A549 treated with CORT108297 at 1 μM for 4 hours (cell line): ENCODE measurements around the gene TRPV4. TPM values are rescaled to one million over a fixed set of nuclear protein-coding genes. Genes with fewer than 3 reads are reported as not detected.

Experiments
- total RNA-seq: library from RNA; stranded (reverse); fragments of 200-300 nt; extraction: Qiagen RNA extraction; gene quantifications from 5 replicates; pipeline ENCODE4 v1.2.3, GENCODE V29; 2022

The TRPV4 gene
- total RNA-seq = 0.06 to 0.15 TPM (median 0.08 TPM) in 5 replicates

DNA sequence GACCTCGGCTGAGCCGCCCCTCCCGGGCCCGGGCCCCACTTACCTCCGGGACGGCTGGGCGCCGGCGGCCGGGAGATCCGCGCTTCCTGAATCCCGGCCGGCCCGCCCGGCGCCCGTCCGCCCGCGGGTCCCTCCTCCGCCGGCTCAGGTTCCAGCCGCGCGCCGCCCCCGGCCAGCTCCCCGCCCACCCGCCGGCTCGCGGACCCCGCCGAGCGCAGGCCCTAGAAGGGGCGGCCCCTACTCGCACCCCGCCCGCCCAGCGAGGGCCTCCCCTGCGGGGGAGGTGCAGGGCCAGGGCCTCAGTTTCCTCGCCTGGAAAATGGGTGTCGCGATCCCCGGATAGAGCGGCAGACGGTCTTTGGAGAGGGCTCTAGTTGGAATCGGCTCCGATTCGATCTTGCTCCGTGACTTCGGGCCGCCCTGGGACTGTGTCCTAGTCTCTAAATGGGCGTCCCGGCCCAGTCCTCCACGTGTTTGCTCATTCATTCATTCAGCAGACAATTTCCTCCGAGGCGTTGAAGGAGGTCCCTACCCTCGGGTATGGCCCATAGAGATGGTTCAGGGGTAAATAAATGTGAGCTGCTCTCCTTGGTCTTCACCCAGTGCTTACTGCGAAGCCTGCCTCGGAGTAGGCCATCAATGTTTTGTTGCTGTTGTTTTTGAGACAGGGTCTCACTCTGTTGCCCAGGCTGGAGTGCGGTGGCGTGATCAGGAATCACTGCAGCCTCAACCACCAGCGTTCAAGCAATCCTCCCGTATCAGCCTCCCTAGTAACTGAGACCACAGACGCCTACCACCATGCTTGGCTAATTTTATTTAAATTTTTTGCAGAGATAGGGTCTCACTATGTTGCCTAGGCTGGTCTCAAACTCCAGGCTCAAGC, at the start of gene TRPV4:
TRPV4 (minus strand) TSS at position 92 of the 883 bp plus-strand sequence. CDS start 18,602 bp downstream, outside the sequence.

DNA sequence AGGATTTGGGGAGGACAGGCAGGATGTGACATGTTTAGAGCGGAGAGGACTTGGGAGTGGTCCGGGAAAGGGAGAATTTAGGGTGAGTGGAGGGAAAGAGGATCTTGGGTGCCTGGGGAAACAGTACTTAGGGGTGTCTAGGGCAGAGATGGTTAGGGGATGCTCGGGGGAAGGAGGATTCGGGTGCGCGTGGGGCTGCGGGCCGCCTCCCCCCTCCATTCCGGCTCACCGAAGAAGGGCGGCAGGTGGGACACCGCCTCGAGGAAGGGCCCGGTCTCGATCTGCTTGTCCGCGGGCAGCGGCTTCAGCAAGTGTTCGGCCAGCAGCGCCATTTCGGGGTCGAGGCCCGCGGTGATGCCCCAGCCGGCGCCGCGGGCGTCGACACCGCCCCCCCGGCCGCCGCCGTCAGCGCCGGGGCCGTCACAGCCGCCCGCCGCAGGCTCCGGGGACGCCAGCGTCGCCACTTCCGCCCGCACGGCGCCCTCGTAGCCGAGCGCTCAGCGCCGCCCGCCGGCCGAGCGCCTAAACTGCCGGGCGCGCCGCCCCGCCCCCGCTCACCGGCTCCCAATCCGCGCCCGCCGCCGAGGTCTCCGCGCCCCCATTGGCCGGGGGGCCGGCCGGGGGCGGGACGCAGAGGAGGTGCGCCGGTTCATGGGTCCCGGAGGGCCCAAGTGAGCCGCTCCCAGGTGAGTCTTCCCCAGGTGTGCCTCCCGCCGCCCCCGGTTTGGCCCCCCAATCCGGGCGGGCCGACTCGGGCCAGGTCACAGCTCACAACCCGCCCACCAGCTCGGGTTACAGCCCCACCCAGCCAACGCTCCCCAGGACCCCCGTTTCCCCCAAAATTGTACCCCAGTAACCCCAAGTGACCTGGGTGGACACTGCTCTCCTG, 47.1 kb upstream of the TRPV4 start, which contains the start of gene GLTP:
GLTP (minus strand) TSS at position 499 of the 889 bp plus-strand sequence; CDS start at position 332, 167 bp downstream.

Other genes with a start within 250 kb of the TRPV4 start
- gene FAM222A, start 119.6 kb downstream of the TRPV4 start, total RNA-seq = 3.4 to 7.2 TPM (median 5.2 TPM) in 5 replicates
- 19.2 to 21.6 TPM (median 19.9 TPM) in 5 replicates for gene GLTP, start 47.1 kb upstream of the TRPV4 start, total RNA-seq
- 14.8 to 18.9 TPM (median 18.0 TPM) in 5 replicates for gene TCHP, start 66.9 kb upstream of the TRPV4 start, total RNA-seq
- 16.6 to 21.7 TPM (median 20.1 TPM) in 5 replicates for gene GIT2, start 163.0 kb upstream of the TRPV4 start, total RNA-seq
- 14.6 to 23.0 TPM (median 17.9 TPM) in 5 replicates for gene ANKRD13A, start 166.0 kb upstream of the TRPV4 start, total RNA-seq
- 6.6 to 8.4 TPM (median 7.7 TPM) in 5 replicates for gene C12orf76, start 215.1 kb upstream of the TRPV4 start, total RNA-seq